ENCODE results near the gene HTR1D.
"Not testable (repeated sequence)": the region's sequence is repeated elsewhere in the genome, so short reads cannot be mapped to it uniquely, and the experiment has no call there.

The HTR1D gene

GRCh38 chr1:23217421-23218115 is at the start of gene HTR1D:
HTR1D (minus strand) TSS chr1:23217502; CDS start chr1:23194219, 23,283 bp downstream.
- no peak for DNase-seq (ENCODE audit: low read depth)

- DNase-seq (ENCODE audit: low read depth): no peak
These were observed 46.1 kb upstream of the HTR1D start for GRCh38 chr1:23263380-23263887.

- DNase-seq (ENCODE audit: low read depth): not testable (repeated sequence)
These were observed 40.8 kb upstream of the HTR1D start for GRCh38 chr1:23258082-23258481.

- DNase-seq (ENCODE audit: low read depth): not testable (repeated sequence)
These were observed 40.1 kb upstream of the HTR1D start for GRCh38 chr1:23257371-23257770.

- no peak for DNase-seq (ENCODE audit: low read depth)
These were observed 37.3 kb upstream of the HTR1D start for GRCh38 chr1:23254584-23254983.

- DNase-seq (ENCODE audit: low read depth): no peak
These were observed 34.5 kb upstream of the HTR1D start for GRCh38 chr1:23251812-23252211.

GRCh38 chr1:23249787-23250454 is 32.6 kb upstream of the HTR1D start:
- DNase-seq (ENCODE audit: low read depth): no peak

GRCh38 chr1:23247276-23247675 is 30.0 kb upstream of the HTR1D start:
- DNase-seq (ENCODE audit: low read depth): no peak

GRCh38 chr1:23246274-23246673 is 29.0 kb upstream of the HTR1D start:
- DNase-seq (ENCODE audit: low read depth): no peak

- DNase-seq (ENCODE audit: low read depth): no peak
These were observed 27.0 kb upstream of the HTR1D start for GRCh38 chr1:23244256-23244761.

- no peak for DNase-seq (ENCODE audit: low read depth)
These were observed 25.1 kb upstream of the HTR1D start for GRCh38 chr1:23242414-23242813.

GRCh38 chr1:23239638-23240295 is 22.5 kb upstream of the HTR1D start:
- no peak for DNase-seq (ENCODE audit: low read depth)

- no peak for DNase-seq (ENCODE audit: low read depth)
These were observed 21.3 kb upstream of the HTR1D start for GRCh38 chr1:23238565-23238964.

- no peak for DNase-seq (ENCODE audit: low read depth)
These were observed 20.2 kb upstream of the HTR1D start for GRCh38 chr1:23237508-23237907.

GRCh38 chr1:23227806-23228205 is 10.5 kb upstream of the HTR1D start:
- no peak for DNase-seq (ENCODE audit: low read depth)

GRCh38 chr1:23224739-23225648 is 7.7 kb upstream of the HTR1D start:
- DNase-seq (ENCODE audit: low read depth): peak; percentile 48

GRCh38 chr1:23223963-23224362 is 6.7 kb upstream of the HTR1D start:
- DNase-seq (ENCODE audit: low read depth): not testable (repeated sequence)

GRCh38 chr1:23223490-23223951 is 6.2 kb upstream of the HTR1D start:
- DNase-seq (ENCODE audit: low read depth): not testable (repeated sequence)

- DNase-seq (ENCODE audit: low read depth): no peak
These were observed 5.4 kb upstream of the HTR1D start for GRCh38 chr1:23222742-23223141.

GRCh38 chr1:23222331-23222730 is 5.0 kb upstream of the HTR1D start:
- no peak for DNase-seq (ENCODE audit: low read depth)

GRCh38 chr1:23221107-23221506 is 3.8 kb upstream of the HTR1D start:
- DNase-seq (ENCODE audit: low read depth): no peak

Measured in HS-5 (cell line).